Measurements from ENCODE around the gene VTI1B. TPM values are rescaled to one million over a fixed set of nuclear protein-coding genes. Genes with fewer than 3 reads are reported as not detected.

Gene VTI1B
- total RNA-seq, 1 donor from 2014 or later: 92.0 TPM

DNA sequence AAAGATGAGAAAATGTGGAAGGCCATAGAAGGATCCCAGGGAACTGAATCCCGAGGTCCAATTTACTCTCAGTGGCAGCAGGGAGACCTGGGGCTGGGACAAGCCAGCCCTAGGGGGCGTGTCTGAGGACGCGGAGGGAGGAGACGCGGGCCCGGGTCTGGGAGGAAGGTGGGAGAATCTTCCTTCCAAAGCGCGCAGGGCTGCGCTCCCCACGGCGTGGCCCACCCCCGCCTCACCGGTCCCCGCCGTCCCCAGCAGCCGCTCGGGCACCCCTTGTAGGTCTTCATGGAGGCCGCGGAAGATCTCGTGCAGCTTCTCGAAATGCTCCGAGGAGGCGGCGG lies 323 bp downstream of the VTI1B start:
- Histone ChIP-seq H3K36me3 (ENCODE audit: insufficient read depth, low read length) (peaks cover 12% of the 10 kb centered on the region), H3K4me3 (ENCODE audit: insufficient read depth, low read depth, low read length) (peak overlapping the region; percentile 93), H3K4me2 (ENCODE audit: low read length) (peak overlapping the region; percentile 95), H4K20me1 (ENCODE audit: insufficient read depth, low read length) (peaks cover 60% of the 10 kb centered on the region), H3K9me3 (ENCODE audit: insufficient read depth, low read depth, low read length) (no peaks in the 10 kb centered on the region), H3K79me2 (ENCODE audit: insufficient read depth, low read length) (peaks cover 70% of the 10 kb centered on the region), H3K9ac (ENCODE audit: low read length) (peak overlapping the region; percentile 97), H3K27me3 (ENCODE audit: insufficient read depth, low read length) (no peaks in the 10 kb centered on the region), H3K4me1 (ENCODE audit: insufficient read depth, low read length) (peaks cover 17% of the 10 kb centered on the region), H2AFZ (ENCODE audit: low read depth, low read length) (peak overlapping the region; percentile 94), H3K27ac (ENCODE audit: low read depth, low read length) (peak overlapping the region; percentile 99)
- no peaks in the 10 kb centered on the region for H3K27me3 Mint-ChIP-seq (ENCODE audit: low read depth, unreplicated experiment)
- H3K36me3 Mint-ChIP-seq (ENCODE audit: low read depth, unreplicated experiment): peaks cover 1% of the 10 kb centered on the region
- no peaks in the 10 kb centered on the region for H3K9me3 Mint-ChIP-seq (ENCODE audit: unreplicated experiment)
- TF ChIP-seq EZH2 (IDR thresholded peaks at IDR 0.05; ENCODE audit: insufficient read depth, low read length) (no peak), CTCF (IDR thresholded peaks at IDR 0.05; ENCODE audit: insufficient read depth, low read depth, low read length) (no peak)
- H3K4me1 Mint-ChIP-seq (ENCODE audit: low read depth, unreplicated experiment): peaks cover 13% of the 10 kb centered on the region
- H3K27ac Mint-ChIP-seq (ENCODE audit: unreplicated experiment): peak overlapping the region; percentile 67
- DNase-seq (ENCODE audit: low read depth): peak; percentile 32
- no peak for FAIRE-seq
- peak overlapping the region; percentile 91 for H3K4me3 Mint-ChIP-seq (ENCODE audit: unreplicated experiment)

DNA sequence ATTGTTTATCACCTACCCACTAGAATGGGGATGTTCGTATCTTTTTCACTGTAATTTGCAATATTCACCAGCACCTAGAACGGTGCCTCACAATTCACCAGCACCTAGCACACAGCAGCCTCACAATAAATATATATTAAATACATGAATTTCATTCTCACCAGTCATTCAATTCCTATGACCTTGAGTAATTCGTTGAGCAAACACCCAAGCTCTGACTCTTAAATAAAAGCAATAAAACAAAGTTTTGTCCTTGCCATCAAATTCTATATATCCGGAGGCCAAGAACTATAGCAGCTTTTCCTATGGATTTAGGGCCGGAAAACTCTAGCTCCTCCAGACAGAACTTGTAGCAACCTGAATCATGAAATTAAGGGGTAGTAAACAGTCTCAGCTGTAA lies 981 bp downstream of the VTI1B start:
- Mint-ChIP-seq H3K4me3 (ENCODE audit: unreplicated experiment) (peak overlapping the region; percentile 91), H3K9me3 (ENCODE audit: unreplicated experiment) (no peaks in the 10 kb centered on the region), H3K27ac (ENCODE audit: unreplicated experiment) (peak overlapping the region; percentile 67), H3K36me3 (ENCODE audit: low read depth, unreplicated experiment) (peaks cover 1% of the 10 kb centered on the region), H3K27me3 (ENCODE audit: low read depth, unreplicated experiment) (no peaks in the 10 kb centered on the region), H3K4me1 (ENCODE audit: low read depth, unreplicated experiment) (peaks cover 13% of the 10 kb centered on the region)
- Histone ChIP-seq H3K9ac (ENCODE audit: low read length) (peak overlapping the region; percentile 97), H3K4me3 (ENCODE audit: insufficient read depth, low read depth, low read length) (peak overlapping the region; percentile 93), H3K4me2 (ENCODE audit: low read length) (peak overlapping the region; percentile 95), H3K4me1 (ENCODE audit: insufficient read depth, low read length) (peaks cover 17% of the 10 kb centered on the region), H2AFZ (ENCODE audit: low read depth, low read length) (no peak overlapping the region), H3K36me3 (ENCODE audit: insufficient read depth, low read length) (peaks cover 12% of the 10 kb centered on the region), H3K9me3 (ENCODE audit: insufficient read depth, low read depth, low read length) (no peaks in the 10 kb centered on the region), H3K27ac (ENCODE audit: low read depth, low read length) (peak overlapping the region; percentile 99), H3K79me2 (ENCODE audit: insufficient read depth, low read length) (peaks cover 70% of the 10 kb centered on the region), H3K27me3 (ENCODE audit: insufficient read depth, low read length) (no peaks in the 10 kb centered on the region), H4K20me1 (ENCODE audit: insufficient read depth, low read length) (peaks cover 62% of the 10 kb centered on the region)
- DNase-seq (ENCODE audit: low read depth) (no peak), FAIRE-seq (no peak)
- no peak for TF ChIP-seq EZH2 (IDR thresholded peaks at IDR 0.05; ENCODE audit: insufficient read depth, low read length)
- no peak for TF ChIP-seq CTCF (IDR thresholded peaks at IDR 0.05; ENCODE audit: insufficient read depth, low read depth, low read length)

- no peak overlapping the region for H3K4me3 ChIP-seq (ENCODE audit: insufficient read depth, low read depth, low read length)
- no peak overlapping the region for H2AFZ ChIP-seq (ENCODE audit: low read depth, low read length)
- Mint-ChIP-seq H3K4me3 (ENCODE audit: unreplicated experiment) (no peak overlapping the region), H3K36me3 (ENCODE audit: low read depth, unreplicated experiment) (no peaks in the 10 kb centered on the region), H3K27me3 (ENCODE audit: low read depth, unreplicated experiment) (no peaks in the 10 kb centered on the region), H3K27ac (ENCODE audit: unreplicated experiment) (no peak overlapping the region), H3K9me3 (ENCODE audit: unreplicated experiment) (no peaks in the 10 kb centered on the region), H3K4me1 (ENCODE audit: low read depth, unreplicated experiment) (peaks cover 22% of the 10 kb centered on the region)
- DNase-seq (ENCODE audit: low read depth): no peak
- H3K27me3 ChIP-seq (ENCODE audit: insufficient read depth, low read length): no peaks in the 10 kb centered on the region
- no peak for FAIRE-seq
- peaks cover 8% of the 10 kb centered on the region for H3K4me1 ChIP-seq (ENCODE audit: insufficient read depth, low read length)
- no peak overlapping the region for H3K27ac ChIP-seq (ENCODE audit: low read depth, low read length)
- H3K9me3 ChIP-seq (ENCODE audit: insufficient read depth, low read depth, low read length): no peaks in the 10 kb centered on the region
- H3K4me2 ChIP-seq (ENCODE audit: low read length): no peak overlapping the region
- H3K79me2 ChIP-seq (ENCODE audit: insufficient read depth, low read length): peaks cover 98% of the 10 kb centered on the region
- H3K9ac ChIP-seq (ENCODE audit: low read length): no peak overlapping the region
- H4K20me1 ChIP-seq (ENCODE audit: insufficient read depth, low read length): peaks cover 89% of the 10 kb centered on the region
- no peaks in the 10 kb centered on the region for H3K36me3 ChIP-seq (ENCODE audit: insufficient read depth, low read length)
- no peak for TF ChIP-seq EZH2 (IDR thresholded peaks at IDR 0.05; ENCODE audit: insufficient read depth, low read length)
- TF ChIP-seq CTCF (IDR thresholded peaks at IDR 0.05; ENCODE audit: insufficient read depth, low read depth, low read length): no peak
Measured at GRCh38 chr14:67668559-67668958, 5.9 kb downstream of the VTI1B start.

Measured in astrocyte (in vitro differentiated cells and primary cell).